ENCODE data around the gene ADORA1.
A peak's percentile ranks its signal among the peaks of the same experiment; 100 is the strongest.

The ADORA1 gene

DNA sequence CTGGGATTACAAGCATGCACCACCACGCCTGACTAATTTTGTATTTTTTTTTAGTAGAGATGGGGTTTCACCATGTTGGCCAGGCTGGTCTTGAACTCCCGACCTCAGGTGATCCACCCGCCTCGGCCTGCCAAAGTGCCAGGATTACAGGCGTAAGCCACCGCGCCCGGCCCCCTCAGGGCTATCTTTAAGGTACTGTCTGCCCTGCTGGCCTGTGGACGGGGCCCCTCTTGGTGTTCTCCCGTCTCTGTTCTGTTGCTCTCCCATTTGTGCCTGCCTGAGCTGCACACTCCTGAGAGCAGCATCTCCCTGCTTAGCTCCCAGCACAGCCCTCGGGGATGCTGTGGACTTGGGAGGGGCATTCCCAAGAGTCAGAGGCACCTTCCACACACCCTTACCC lies 34.2 kb downstream of the ADORA1 start:
- DNase-seq: no peak

DNA sequence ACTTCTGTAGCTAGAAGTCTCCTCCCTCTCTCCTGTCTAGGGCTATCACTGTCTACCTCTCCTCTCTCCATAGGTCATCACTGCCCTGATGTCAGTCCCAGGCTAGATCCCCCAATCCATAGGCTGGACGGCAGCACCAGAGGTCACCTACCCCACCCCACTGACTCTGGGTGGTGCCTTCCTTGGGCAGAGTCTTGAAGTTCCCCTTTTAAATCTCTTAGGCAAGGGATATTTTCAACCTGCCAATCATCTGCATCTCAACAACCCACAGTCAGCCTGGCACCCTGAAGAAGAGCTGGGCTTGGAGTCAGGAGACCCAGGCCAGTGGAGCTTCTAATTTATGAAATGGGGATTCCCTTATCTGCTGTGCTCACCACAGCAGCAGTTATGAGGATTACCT lies 34.9 kb downstream of the ADORA1 start:
- no peak for DNase-seq

DNA sequence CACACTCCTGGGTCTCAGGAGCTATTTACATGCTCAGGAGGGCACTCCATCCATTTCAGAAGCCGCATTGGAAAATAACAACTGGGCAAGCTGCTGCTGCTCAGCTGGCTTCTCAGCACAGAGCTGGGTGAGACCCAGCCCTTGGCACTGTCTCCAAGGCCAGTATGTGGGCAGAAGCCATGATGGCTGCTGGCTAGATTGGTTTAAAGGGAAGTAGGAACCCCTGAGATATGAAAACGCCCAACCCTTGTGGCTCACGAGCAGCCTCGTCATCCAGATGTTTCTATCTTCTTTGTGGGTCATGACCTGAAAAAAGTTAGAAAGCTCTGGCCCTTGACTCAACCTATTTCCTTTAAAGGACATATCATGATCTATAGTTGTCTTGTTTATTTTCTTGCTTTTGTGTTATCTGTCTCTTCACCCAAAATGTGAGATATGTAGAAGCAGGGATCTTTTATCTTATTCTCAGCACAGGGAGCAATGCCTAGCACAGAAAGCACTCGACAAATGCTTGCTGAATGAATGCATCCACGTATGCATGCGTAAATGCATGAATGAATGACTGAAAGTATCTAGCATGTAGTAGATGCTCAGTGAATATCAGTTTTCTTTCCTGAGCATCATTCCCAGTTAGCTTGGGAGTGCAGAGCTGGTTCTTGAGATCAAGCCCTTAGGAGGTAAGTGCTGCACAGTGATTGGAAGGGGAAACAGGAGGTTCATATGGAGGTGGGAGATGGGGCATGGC lies 36.5 kb downstream of the ADORA1 start:
- DNase-seq: no peak

DNA sequence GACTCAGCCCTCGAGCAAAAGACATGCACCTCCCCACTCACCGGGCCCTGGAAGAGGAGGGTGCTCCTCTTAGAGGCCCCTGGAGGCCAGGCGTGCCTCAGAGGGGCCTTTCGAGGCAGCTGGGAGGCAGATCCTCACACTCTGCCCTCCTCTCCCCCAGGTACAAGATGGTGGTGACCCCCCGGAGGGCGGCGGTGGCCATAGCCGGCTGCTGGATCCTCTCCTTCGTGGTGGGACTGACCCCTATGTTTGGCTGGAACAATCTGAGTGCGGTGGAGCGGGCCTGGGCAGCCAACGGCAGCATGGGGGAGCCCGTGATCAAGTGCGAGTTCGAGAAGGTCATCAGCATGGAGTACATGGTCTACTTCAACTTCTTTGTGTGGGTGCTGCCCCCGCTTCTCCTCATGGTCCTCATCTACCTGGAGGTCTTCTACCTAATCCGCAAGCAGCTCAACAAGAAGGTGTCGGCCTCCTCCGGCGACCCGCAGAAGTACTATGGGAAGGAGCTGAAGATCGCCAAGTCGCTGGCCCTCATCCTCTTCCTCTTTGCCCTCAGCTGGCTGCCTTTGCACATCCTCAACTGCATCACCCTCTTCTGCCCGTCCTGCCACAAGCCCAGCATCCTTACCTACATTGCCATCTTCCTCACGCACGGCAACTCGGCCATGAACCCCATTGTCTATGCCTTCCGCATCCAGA lies 37.7 kb downstream of the ADORA1 start:
- DNase-seq: no peak

DNA sequence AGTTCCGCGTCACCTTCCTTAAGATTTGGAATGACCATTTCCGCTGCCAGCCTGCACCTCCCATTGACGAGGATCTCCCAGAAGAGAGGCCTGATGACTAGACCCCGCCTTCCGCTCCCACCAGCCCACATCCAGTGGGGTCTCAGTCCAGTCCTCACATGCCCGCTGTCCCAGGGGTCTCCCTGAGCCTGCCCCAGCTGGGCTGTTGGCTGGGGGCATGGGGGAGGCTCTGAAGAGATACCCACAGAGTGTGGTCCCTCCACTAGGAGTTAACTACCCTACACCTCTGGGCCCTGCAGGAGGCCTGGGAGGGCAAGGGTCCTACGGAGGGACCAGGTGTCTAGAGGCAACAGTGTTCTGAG lies 38.3 kb downstream of the ADORA1 start:
- no peak for DNase-seq

DNA sequence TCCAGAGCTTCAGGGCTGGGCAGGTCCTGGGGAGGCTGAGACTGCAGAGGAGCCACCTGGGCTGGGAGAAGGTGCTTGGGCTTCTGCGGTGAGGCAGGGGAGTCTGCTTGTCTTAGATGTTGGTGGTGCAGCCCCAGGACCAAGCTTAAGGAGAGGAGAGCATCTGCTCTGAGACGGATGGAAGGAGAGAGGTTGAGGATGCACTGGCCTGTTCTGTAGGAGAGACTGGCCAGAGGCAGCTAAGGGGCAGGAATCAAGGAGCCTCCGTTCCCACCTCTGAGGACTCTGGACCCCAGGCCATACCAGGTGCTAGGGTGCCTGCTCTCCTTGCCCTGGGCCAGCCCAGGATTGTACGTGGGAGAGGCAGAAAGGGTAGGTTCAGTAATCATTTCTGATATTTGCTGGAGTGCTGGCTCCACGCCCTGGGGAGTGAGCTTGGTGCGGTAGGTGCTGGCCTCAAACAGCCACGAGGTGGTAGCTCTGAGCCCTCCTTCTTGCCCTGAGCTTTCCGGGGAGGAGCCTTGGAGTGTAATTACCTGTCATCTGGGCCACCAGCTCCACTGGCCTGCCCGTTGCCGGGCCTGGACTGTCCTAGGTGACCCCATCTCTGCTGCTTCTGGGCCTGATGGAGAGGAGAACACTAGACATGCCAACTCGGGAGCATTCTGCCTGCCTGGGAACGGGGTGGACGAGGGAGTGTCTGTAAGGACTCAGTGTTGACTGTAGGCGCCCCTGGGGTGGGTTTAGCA lies 38.8 kb downstream of the ADORA1 start:
- DNase-seq: no peak

DNA sequence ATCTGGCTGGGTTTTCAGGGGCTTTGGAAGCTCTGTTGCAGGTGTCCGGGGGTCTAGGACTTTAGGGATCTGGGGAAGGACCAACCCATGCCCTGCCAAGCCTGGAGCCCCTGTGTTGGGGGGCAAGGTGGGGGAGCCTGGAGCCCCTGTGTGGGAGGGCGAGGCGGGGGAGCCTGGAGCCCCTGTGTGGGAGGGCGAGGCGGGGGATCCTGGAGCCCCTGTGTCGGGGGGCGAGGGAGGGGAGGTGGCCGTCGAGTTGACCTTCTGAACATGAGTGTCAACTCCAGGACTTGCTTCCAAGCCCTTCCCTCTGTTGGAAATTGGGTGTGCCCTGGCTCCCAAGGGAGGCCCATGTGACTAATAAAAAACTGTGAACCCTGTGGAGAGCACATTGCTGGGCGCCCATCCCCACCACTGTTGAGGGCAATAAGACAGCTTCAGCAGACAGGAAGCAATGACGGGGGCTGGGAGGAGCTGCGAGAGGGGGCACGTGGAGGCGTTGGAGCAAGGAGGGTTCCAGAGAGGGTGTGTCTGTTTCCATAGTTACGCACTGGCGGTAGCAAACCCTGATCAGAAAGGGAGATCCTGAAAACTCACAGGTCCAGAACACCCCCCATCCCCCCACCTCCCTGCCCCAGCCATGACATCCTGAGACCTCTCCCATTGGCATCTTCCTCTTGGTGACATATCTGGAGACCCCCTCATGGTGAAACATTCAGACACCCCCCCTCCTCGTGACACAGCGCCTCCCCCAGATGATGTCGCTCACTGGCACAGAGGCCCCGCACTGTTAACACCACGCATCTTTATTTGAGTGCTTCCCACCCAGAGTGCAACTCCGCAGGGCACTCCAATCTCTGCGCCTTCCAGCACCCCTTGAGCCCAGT lies 39.7 kb downstream of the ADORA1 start:
- peak; percentile 36 for DNase-seq

DNA sequence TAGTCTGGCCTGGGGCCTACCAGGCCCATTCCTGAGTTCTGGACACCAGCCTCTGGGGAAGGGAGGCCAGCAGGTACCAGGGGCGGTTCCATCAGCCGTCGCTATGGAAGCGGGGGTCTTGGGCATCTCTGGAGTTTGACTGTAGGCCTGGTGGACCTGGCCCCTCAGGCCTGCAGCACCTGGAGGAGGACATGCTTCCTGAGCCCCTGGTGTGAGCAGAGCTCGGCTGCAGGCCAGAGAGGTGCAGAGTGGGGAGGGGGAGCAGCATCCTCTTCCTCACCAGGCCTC lies 40.3 kb downstream of the ADORA1 start:
- no peak for DNase-seq

DNA sequence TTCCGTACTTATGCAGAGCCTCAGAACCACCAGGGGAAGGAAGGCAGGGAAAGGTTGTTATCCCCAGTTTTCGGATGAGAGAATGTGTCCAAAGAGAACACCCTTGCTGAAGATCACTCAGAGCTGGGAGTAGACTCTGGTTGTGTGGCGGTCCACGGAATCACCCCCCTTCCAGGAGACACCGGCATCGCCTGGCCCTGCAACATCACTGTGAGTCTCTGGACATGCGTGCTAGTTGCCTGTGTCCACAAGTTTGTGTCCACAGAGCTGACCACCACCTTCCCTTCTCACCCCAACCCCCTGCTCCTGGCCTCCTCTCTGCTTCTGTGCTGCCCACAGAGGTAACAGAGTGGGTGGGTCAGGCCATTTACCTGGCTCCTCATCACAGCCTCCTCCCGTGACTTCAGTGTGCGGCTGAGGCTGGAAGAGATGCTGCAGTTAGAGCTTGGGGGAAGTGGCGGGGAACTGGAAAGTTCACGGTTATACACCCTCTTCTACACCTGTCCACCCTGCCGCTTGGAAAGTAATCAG lies 40.8 kb downstream of the ADORA1 start:
- DNase-seq: no peak

DNA sequence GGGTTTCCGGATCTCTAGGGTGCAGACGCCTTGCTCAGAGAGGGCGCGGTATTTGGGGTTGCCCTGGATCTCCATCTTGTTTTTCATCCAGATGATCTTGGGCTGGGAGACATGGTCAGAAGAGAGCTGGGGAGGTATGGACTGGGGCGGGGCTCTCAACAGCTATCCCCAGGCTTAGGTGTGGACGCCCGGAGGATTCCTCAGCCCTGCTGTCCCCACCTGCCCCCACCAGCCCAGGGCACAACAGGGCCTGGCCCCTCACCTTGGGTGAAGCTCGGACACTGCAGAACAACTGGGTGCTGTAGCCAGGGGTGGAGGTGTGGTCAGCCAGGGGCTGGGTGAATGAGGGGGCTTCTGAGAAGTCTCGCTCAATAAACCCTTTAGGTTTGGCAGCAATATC lies 41.5 kb downstream of the ADORA1 start:
- no peak for DNase-seq

DNA sequence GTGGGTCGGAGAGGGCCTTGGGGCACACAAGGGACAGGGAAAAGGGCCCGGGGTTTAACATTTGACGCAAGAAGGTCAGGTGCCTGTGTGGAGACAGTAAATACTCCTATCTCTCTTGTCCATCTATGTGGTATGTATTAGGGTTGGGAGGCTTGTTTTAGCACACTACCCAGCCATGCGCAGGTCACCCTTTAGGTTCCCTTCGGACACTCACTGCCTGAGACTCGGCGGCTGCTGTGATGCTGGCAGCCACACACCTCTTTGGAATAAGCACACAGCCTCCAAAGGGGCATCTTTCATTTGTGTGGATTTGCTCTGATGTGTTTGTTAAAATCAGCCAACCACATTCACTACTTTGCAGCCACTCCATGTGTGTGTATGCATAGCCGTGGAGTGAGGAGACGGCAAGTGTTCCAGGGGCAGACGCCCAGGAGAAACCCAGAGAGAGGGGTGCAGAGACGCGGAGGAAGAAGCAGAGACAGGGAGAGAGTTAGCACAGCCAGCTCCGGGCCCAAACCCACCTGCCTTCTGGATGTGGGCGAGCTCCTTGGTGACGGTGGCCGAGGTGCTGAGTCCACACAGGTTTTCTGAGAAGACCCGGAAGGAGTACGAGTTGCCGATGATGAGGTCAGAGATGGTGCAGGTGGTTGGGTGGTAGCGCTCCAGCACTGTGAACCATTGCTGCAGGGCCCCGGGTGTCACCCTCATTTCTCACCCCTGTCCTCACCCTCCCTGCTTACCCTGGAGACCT lies 42.4 kb downstream of the ADORA1 start:
- no peak for DNase-seq

DNA sequence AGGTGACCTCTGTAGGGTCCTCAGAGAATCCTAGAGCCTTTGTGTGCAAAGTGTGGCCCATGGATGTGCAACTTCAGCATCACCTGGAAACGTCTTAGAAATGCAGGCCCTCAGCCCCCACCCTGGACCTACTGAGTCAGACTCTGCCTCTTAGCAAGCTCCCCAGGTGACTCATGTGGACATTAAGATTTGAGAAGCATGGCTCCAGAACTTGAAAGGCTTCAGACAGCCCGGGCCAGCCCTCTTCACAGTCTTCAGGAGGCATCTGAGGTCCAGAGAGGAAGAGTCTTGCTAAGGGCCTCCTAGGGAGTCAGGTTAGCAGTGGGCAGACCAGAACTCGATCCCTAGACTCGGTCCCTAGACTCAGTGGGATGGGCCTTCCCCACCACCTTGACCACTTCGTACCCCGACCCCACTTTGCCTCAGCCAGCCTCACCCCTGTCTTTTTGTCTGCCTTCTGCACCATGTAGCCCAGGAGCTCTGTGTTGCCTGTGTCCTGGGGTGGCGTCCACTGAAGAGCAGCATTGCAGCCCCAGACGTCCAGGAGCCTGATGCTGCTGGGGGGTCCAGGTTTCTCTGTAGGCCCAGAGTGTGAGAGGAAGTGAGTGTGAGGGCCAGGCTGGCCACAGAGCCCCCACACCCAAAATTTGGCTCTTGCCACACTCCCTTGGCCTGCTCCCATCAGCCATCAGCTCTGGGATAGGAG lies 43.3 kb downstream of the ADORA1 start:
- no peak for DNase-seq

DNA sequence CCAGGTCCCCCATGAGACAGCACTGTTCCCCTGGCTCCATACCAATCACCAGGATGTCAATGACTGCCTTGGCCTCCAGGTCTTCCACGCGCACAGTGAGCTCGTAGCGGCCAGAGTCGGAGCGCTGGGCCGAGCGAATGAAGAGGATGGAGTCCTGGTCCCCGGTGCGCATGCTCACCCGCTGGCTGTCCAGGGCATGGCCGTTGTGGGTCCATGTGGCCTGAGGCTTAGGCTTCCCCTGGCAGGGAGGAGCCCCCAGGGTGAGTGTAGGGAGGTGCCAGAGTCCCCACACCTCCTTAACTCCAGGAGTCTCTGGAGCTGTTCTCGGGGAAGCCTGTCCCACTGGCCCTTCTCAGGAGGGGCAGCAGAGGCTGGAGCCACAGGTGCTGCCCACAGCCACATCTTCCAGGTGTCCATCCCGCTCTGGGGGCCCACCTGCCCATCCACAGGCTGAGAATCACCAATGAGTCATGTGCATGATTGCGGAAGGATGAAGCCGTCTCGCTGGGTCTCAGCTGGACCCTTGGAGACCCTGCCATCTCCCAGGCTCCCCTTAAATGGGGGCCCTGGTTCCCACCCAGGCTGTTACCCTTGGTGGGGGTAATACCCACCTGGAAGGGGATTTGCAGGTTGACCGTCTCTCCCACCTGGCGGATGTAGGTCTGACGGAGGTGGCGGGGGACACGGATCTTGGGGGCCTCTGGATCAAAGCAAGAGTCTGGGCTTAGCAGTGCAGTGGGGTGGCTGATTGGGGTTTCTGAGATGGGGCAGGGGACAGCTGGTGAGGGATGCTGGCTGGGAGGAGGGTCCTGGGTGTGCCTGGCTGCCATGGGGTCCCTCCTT lies 44.0 kb downstream of the ADORA1 start:
- no peak for DNase-seq

DNA sequence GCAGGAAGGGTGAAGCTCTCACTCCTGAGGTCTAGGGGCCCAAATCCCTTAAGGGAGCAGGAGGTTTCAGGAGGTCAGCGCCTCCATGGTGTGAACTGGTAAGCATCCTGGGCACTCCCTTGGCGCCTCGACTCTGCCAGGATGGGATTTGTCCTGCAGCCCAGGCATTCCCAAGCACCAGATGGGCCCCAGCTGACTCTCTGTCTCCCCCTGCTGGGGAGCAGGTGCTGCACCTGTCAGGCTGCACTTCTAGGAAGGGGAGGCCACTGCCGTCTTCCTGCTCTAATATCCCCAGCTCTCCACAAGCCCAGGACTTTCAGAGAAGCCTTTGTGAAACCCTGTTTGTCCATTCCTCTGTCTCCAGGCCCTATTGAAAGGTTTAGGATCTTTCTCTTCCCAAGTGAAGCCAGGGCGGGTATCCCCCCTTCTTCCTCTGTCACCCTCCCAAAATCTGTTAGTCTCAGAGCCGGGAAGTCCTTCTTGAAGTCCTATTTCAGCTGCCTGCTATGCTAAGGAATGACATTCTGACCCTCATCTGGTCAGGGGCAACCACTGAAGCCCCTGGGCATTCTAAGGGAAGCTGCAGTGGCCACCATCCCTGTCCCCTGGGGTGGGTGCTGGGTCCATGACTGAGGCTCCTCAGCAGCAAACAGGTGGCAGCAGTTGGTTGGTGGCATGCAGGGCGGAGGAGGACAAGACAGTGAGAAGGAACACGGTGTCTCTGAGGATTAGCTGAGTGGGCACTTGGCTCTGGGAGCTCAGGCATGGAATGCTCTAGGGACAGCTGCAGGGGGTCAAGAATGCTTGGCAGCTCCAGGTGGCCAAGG lies 44.9 kb downstream of the ADORA1 start:
- DNase-seq: peak; percentile 45

DNA sequence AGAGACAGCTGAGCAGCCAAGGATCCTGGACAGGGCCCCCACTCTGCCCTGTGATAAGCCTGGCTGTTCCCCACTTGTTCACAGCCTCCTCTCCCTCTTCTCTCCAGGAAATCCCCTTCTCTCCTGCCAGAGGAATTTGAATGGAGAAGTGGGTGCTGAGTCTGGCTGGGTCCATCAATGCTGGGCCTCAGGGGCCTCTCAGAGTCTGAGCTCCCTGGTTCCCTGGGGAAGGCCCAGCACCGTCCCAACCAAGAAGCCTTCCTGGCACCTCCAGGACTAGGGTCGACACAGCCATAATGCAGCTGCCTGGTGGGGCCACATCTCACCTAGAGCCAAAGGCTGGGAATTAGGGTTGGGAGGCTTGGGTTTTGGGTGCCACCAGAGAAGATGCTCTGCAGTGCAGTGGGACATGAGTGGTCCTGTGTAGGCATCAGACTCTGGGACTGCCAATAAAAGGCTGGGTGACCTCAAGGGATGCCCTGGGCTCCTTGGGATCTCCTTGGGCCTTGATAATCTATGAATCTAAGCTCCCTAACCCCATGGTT lies 45.6 kb downstream of the ADORA1 start:
- no peak for DNase-seq

DNA sequence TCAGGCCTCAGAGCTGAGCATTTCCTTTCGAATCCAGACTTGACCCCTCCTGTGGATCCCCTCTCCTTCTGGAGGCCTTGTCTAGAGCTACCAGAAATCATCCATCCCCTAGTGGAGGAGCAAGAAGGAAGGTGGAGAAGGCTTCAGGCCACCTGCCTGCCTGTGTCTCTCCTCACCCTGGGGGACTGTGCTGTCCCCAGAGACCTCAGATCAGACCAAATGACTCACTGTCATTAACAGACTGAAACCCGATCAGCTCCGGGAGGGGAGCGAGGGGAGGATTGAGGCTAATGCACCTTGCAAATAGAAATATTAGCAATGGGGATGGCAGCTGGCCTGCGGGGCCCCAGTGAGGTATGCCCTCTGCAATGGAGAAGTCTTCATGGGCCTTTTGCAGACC lies 46.0 kb downstream of the ADORA1 start:
- peak; percentile 91 for DNase-seq

DNA sequence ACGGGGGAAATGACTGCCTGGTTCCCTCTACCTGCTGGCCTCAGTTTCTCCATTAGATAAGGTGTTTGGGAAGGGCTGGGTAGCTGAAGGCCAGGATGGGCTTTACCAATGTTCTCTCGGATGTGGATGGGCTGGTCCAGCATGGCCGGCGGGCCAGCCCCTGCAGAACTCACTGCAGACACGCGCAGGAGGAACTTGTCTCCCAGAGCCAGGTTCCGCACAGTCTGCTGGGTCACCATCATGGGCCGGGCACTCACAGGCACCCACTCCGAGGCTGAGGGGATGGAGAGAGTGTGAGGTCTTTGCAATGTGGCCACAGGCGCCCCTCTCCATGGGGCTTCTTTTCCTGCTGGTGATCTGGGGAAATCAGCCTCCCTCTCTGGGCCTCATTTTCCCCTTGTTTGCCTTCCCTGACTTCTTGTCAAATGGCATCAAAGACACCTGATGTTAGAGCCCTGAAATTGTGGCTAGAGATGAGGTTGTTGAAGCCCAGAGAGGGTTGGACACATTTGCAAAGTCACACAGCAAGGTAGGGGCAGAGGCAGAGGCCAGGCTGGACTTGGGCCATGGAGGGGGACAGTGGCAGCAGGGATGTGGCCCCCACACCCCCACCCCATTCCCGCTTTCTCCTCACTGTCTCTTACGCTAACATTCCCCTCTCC lies 46.9 kb downstream of the ADORA1 start:
- no peak for DNase-seq

DNA sequence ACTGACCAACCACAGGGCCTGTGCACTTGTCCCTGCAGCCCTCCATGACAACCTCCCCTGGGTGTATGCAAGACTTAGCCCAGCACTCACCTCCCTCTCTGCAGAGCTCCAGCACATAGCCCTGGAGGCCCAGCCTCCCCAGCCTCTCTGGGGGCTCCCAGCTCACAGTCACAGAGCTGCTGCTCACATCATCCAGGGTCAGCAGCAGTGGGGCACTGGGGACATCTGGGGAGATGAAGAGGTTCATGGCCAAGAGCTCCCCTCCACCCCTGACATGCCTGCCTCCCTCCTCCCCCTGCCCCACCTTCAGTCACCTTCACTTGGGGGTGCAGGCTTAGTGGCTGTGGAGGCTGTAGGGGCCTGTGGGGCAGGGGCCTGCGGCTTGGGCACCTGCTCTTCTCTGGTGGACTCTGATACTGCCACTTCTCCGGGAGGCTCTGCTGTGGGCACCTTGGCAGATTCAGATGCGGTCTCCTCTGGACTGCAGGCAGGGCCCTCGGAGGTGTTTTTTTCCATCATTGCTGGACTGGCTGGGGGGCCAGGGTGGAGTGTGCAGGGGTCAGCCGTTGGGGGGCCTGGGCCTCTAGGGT lies 47.8 kb downstream of the ADORA1 start, which contains the start of gene MYBPH:
Gene MYBPH (minus strand): TSS at position 590 of the 590 bp plus-strand sequence. CDS start 71 bp downstream, at position 519.
- DNase-seq: no peak

All from DMS153 (cell line).